ENCODE results near the gene FGA.

Gene FGA

DNA sequence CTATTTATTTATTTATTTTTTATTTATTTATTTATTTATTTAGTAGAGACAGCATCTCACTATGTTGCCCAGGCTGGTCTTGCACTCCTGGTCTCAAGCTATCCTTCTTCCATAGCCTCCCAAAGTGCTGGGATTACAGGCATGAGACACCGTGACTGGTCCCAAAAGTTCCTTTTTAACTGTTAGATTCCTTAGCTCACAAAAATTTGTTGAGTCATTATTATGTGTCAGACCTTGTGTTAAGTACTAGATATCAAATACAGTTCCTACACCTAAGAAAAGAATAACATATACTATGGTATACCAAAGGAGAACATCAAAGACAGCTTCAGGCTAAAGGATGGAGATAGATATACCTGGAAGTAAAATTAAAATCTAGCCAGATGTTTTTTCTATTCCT is 11.6 kb downstream of the FGA start:
- peak; percentile 29 for DNase-seq (ENCODE audit: low spot score)

DNA sequence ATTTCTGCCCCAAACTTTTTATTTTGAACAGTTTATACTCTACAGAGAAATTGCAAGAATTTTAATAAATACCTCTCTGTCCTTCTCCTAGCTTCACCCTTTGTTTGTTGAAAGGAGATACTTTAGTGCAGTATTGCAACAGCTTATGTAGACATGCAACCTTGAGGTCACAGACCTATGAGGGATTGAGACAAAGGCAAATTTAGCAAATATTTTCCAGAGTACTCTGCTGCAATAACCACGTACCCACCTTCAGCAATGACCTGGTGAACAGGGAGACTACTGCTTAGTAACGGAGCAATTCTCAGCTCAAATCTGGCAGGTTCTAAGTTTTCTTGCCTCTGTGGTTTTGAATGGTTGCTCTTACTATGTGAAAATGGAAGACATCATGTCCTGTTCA is 13.2 kb downstream of the FGA start:
- no peak for DNase-seq (ENCODE audit: low spot score)

DNA sequence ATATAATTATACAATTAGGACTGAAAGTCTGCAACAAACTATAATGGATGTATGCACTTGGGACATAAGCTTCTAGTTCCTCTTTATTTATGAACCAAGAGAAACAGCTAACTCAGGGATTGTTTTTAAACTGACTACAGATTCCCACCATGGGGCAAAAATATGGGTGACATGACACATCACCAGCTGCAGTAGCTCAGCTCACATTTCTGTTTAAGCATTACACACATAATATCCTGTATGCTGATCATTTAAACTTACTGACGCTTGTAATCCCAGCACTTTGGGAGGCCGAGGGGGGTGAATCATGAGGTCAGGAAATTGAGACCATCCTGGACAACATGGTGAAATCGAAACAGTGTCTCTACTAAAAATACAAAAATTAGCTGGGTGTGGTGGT is 16.2 kb downstream of the FGA start:
- DNase-seq (ENCODE audit: low spot score) = no peak

DNA sequence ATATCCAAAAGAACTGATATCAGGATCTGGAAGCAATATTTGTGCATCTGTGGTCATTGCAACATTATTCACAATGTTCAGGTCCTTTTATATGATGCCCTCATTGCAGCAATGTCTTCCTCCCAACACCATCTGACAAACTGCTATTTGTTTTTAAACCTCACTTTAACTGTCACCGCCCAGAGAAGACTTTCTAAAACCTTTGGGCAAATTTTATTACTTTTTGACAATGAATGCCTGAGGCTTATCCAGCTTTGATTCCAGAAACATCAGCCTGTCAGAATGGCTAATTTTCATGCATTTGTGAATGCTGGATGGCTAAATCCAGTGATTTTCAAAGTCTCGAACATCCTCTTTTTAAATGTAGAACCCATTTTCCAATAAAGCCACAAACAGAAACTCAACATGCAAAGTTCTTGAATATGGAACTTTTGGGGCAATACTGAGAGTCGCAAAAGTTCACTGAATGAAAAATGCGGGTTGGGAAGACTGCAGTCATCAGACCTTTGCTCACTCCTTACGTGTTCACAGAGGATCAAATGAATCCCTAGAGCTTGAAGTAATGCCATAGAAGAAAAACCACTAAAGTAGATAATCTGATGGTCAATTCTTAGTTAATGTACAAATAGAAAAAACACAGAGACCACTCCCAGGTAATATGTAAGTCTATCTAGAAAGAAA is 17.2 kb downstream of the FGA start:
- no peak for DNase-seq (ENCODE audit: low spot score)

DNA sequence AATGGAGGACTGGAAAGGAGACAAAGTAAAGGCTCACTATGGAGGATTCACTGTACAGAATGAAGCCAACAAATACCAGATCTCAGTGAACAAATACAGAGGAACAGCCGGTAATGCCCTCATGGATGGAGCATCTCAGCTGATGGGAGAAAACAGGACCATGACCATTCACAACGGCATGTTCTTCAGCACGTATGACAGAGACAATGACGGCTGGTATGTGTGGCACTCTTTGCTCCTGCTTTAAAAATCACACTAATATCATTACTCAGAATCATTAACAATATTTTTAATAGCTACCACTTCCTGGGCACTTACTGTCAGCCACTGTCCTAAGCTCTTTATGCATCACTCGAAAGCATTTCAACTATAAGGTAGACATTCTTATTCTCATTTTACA is 21.0 kb downstream of the FGA start:
- DNase-seq (ENCODE audit: low spot score) = no peak

DNA sequence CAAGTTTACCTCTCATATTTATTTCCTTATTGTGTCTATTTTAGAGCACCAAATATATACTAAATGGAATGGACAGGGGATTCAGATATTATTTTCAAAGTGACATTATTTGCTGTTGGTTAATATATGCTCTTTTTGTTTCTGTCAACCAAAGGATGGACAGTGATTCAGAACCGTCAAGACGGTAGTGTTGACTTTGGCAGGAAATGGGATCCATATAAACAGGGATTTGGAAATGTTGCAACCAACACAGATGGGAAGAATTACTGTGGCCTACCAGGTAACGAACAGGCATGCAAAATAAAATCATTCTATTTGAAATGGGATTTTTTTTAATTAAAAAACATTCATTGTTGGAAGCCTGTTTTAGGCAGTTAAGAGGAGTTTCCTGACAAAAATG is 21.5 kb downstream of the FGA start:
- no peak for DNase-seq (ENCODE audit: low spot score)

GRCh38 chr4:154566639-154567204 is 23.8 kb downstream of the FGA start:
- no peak for DNase-seq (ENCODE audit: low spot score)

DNA sequence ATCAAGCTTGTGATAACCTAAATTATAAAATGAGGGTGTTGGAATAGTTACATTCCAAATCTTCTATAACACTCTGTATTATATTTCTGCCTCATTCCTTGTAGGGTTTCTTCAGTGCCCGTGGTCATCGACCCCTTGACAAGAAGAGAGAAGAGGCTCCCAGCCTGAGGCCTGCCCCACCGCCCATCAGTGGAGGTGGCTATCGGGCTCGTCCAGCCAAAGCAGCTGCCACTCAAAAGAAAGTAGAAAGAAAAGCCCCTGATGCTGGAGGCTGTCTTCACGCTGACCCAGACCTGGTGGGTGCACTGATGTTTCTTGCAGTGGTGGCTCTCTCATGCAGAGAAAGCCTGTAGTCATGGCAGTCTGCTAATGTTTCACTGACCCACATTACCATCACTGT is 24.8 kb downstream of the FGA start:
- no peak for DNase-seq (ENCODE audit: low spot score)

GRCh38 chr4:154564311-154564710 is 26.2 kb downstream of the FGA start:
- DNase-seq (ENCODE audit: low spot score) = no peak

GRCh38 chr4:154562697-154563254 is 27.8 kb downstream of the FGA start, which contains the start of gene FGB:
Gene FGB, plus strand, starts transcription at chr4:154563011. Its CDS starts 8 bp downstream, at chr4:154563019.
- no peak for DNase-seq (ENCODE audit: low spot score)

DNA sequence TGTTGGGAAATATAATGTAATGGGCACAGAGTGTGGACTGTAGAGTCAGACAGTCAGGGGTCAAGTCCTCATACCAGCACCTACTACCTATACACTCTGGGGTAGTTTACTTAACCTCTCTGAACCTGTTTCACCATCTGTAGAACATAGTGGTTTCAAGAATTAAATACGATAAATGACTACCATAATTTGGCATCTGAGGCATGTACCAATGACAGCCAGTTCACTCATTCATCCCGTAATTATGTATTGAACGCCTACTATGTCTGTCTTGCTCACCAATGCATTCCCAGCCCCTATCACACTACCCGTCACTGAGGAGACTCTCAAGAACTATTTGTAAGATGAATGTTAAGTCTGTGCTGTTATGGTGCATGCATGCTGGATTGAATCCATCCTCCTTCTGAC is 29.7 kb downstream of the FGA start:
- peak; percentile 47 for DNase-seq (ENCODE audit: low spot score)

DNA sequence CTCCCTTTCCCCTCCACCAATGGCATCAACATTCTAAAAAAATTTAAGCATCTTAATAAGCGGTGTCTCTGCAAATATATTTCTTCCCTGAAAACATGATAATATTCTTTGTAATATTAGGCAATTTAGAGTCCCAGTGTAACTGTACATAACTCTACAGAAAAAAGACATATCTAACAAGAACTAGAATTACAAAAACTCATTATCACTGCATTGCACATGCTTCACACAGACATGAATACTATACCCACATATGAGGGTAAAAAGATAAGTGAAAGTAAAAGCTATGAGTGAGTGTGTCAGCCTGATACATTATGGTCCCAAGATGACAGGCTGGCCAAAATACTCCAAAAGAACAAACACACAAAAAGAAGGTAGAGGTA is 30.1 kb downstream of the FGA start:
- no peak for DNase-seq (ENCODE audit: low spot score)

GRCh38 chr4:154559494-154560418 is 30.8 kb downstream of the FGA start:
- peak; percentile 76 for DNase-seq (ENCODE audit: low spot score)

DNA sequence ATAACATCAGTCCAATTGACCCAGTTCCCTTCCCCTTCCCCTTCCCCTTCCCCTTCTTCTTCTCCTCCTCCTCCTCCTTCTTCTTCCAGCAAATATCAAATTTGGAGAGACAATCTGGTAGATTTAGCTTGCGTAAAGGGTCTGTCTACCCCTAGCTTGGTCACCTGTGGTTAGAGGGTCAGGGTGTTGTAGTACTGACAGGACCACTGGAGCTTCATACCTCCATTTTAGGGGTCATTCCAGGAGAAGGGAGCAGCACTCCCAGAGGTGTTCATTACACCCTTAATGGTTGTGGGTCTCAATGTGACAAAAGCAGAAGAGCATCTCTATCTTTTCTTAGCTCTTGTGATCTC is 31.4 kb downstream of the FGA start:
- no peak for DNase-seq (ENCODE audit: low spot score)

- DNase-seq (ENCODE audit: low spot score) = peak; percentile 87
These were observed 38.5 kb downstream of the FGA start for GRCh38 chr4:154551872-154552686.

DNA sequence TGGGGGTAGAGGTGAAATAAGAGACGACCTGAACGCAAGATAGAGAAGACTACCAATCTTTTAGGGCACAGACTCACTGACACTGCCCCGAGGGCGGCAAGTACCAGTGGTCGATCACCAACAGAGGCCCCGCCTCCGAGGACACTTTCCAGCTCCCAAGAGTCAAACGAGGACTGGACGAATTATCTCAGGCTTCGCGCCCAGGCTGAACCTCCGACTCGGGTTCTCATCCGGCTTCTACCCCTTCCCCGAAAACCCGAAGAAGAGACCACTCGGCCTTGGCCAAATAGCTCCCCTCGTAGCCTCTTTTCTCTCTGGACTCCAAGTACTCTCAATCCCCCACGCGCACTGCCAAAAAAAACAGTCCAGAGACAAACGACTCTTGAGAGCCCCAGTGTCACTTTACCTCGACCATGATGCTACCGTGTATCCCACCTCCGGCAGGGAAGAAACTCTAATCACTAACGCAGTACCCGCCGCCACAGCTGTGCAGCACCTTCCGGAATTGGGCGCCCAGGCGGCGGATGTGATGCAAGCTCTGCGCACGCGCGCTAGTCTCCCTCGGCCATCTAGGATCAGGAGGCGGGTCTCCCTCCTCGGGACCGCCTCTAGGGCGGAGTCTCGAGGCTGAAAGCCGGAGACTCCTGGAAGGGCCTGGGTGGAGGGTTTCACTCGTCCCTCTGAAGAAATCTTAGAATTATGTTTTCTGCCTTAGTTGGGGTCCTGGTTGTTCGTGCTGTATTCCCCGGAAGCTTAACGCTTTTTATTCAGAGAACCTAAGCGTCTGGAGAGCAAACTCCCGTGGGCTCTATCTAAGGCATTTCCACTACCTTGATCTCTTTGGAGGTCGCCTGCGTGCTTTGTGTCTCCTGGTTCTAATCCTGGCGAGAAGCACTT is 40.4 kb downstream of the FGA start, which contains the start of gene PLRG1:
Gene PLRG1, minus strand, starts transcription at position 507 of the 897 bp plus-strand sequence. Its CDS starts 92 bp downstream, at position 415.
- DNase-seq (ENCODE audit: low spot score) = peak; percentile 95

GRCh38 chr4:154545689-154546088 is 44.9 kb downstream of the FGA start:
- DNase-seq (ENCODE audit: low spot score) = no peak

DNA sequence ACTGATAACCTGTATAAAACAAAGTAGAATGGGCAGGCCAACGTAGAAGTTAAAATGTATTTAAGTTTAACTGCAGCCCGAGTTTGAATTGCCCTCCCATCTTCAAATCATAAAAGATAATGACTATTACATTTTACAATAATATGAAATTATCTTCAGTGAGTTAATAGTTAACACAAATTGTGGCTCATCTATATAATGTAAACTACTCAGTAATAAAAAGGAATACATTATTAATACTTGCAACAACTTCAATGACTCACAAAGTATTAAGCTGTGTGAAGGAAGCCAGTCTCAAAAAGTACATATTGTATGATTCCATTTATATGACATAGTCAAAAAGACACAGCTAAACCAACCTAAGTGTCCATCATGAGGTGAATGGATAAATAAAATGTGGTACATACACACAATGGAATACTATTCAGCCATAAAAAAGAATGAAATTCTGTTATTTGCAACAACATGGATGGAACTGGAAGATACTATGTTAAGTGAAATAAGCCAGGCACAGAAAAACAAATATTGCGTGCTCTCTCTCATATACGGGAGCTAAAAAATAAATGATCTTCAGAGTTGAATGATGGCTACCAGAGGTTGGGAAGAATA is 48.2 kb downstream of the FGA start:
- DNase-seq (ENCODE audit: low spot score) = no peak
